Measurements from ENCODE around the gene STIMATE.

DNA sequence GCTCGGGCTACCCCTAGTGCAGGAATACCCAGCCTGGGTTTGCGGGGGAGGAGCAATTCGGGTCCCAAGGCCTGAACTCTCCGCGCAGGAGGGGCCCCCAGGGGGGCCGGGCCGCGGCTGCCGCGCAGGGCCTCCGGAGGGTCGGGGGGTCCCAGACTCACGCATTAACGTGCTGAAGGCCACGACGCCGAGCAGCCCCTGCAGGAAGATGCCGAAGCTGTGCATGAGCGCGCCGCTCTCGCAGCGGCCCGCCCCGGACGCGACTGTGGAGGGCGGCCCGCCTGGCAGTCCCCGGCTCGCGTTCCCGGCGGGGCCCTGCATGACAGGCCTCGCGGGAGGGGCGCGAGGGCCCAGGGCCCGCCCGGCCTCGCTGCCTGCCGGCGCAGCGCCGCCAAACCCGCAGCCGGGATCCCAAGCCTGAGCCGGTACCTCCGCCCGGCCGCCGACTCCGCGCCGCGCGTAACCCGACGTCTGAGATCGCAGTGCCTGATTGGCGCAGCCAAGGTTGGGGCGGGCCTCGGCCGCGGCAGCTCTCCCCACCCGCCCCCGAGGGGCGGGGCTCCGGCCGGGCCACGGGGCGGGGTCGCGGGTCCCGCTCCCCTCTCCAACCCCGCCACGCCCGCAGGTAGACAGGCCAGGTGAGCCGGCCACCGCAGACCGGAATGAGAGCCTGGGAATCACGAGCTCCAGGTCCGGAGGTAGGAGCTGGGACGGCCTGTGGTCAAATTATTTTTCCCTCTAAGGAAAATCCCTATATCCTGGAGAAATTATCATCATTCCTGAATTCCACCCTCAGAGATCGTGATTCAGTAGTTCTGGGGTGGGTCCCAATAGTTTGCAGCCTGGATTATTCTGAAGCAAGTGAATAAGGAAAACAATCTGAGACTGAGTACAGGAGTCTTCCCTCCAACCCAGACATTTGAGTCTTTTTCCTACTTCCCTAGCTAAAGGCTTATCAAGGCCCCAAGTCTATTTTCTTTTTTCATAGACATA is at the start of gene STIMATE:
- TF ChIP-seq CTCF (IDR thresholded peaks at IDR 0.05): peak; percentile 20
- TF ChIP-seq ZFX (IDR thresholded peaks at IDR 0.05; ENCODE audit: borderline replicate concordance): no peak

Measured in 22Rv1 (cell line).